Panc1 (cell line): ENCODE data around the gene TRERF1.

ENCODE experiments used
- CTCF ChIP-seq: fragments of 450-650 bp; IDR thresholded peaks from 2 replicates; pipeline ENCODE4 v1.5.1; 2017; ENCODE audit warnings: mild to moderate bottlenecking
- POLR2AphosphoS5 ChIP-seq: IDR thresholded peaks from 2 replicates; pipeline ENCODE4 v1.6.1; 2012; ENCODE audit warnings: mild to moderate bottlenecking, low read depth, low read length, moderate library complexity
- REST ChIP-seq, 2 experiments: IDR thresholded peaks; 2 replicates each; pipeline ENCODE4 v1.6.1; 2011 to 2012; ENCODE audit warnings: low read depth in 2 of 2, control low read depth in 1 of 2, low read length in 1 of 2, mild to moderate bottlenecking in 1 of 2, moderate library complexity in 1 of 2; ENCODE audit not compliant: insufficient read depth in 1 of 2
- SIN3A ChIP-seq: IDR thresholded peaks from 2 replicates; pipeline ENCODE4 v1.6.1; 2012; ENCODE audit warnings: low read depth, mild to moderate bottlenecking, low read length, moderate library complexity, borderline replicate concordance; ENCODE audit not compliant: insufficient read depth
- TCF7L2 ChIP-seq: IDR thresholded peaks from 2 replicates; pipeline ENCODE4 v1.6.1; 2011; ENCODE audit warnings: mild to moderate bottlenecking, low read depth, low read length, inconsistent platforms

GRCh38 chr6:42225419-42225818 is 226.3 kb downstream of the TRERF1 start:
- TF ChIP-seq CTCF (no peak), POLR2AphosphoS5 (no peak), SIN3A (no peak), REST (IDR thresholded peaks at IDR 0.05; ENCODE audit: insufficient read depth in 1 of 2, low read depth in 2 of 2, low read length in 1 of 2) (no peak), TCF7L2 (no peak)
